Measurements from ENCODE around the gene ZNF286A.
"Not testable (repeated sequence)": the region's sequence is repeated elsewhere in the genome, so short reads cannot be mapped to it uniquely, and the experiment has no call there.

The ZNF286A gene

GRCh38 chr17:15698967-15699366 is 585 bp upstream of the ZNF286A start:
- peak overlapping the region; percentile 56 to 70 for H3K4me3 ChIP-seq (ENCODE audit: low read depth in 1 of 2, low read length in 2 of 2)
- peak overlapping the region in 1 of 2 donors; percentile 57 for H3K9ac ChIP-seq (ENCODE audit: low read depth in 1 of 2, low read length in 2 of 2)
- not testable (repeated sequence) for H3K27me3 ChIP-seq (ENCODE audit: control insufficient read depth in 1 of 2, insufficient read depth in 2 of 2, low read length in 2 of 2); H3K36me3 ChIP-seq (ENCODE audit: control insufficient read depth in 1 of 2, insufficient read depth in 2 of 2, low read length in 2 of 2); H3K4me1 ChIP-seq (ENCODE audit: control insufficient read depth in 1 of 2, insufficient read depth in 2 of 2, low read length in 2 of 2); H3K27ac ChIP-seq (ENCODE audit: low read depth, low read length); H3K9me3 ChIP-seq (ENCODE audit: control insufficient read depth in 1 of 2, low read length in 2 of 2)

- H3K9ac ChIP-seq (ENCODE audit: low read depth in 1 of 2, low read length in 2 of 2); H3K27me3 ChIP-seq (ENCODE audit: control insufficient read depth in 1 of 2, insufficient read depth in 2 of 2, low read length in 2 of 2); H3K9me3 ChIP-seq (ENCODE audit: control insufficient read depth in 1 of 2, low read length in 2 of 2); H3K36me3 ChIP-seq (ENCODE audit: control insufficient read depth in 1 of 2, insufficient read depth in 2 of 2, low read length in 2 of 2); H3K27ac ChIP-seq (ENCODE audit: low read depth, low read length); H3K4me1 ChIP-seq (ENCODE audit: control insufficient read depth in 1 of 2, insufficient read depth in 2 of 2, low read length in 2 of 2): not testable (repeated sequence)
- H3K4me3 ChIP-seq (ENCODE audit: low read depth in 1 of 2, low read length in 2 of 2), result peak overlapping the region; percentile 56 to 68
Measured at GRCh38 chr17:15699937-15700336, 385 bp downstream of the ZNF286A start.

GRCh38 chr17:15704239-15704638 is 4.7 kb downstream of the ZNF286A start:
- H3K4me1 ChIP-seq (ENCODE audit: control insufficient read depth in 1 of 2, insufficient read depth in 2 of 2, low read length in 2 of 2); H3K9me3 ChIP-seq (ENCODE audit: control insufficient read depth in 1 of 2, low read length in 2 of 2); H3K4me3 ChIP-seq (ENCODE audit: low read depth in 1 of 2, low read length in 2 of 2); H3K9ac ChIP-seq (ENCODE audit: low read depth in 1 of 2, low read length in 2 of 2); H3K27me3 ChIP-seq (ENCODE audit: control insufficient read depth in 1 of 2, insufficient read depth in 2 of 2, low read length in 2 of 2); H3K27ac ChIP-seq (ENCODE audit: low read depth, low read length): not testable (repeated sequence)
- peaks cover 7 to 17% of the 10 kb centered on the region in 2 donors for H3K36me3 ChIP-seq (ENCODE audit: control insufficient read depth in 1 of 2, insufficient read depth in 2 of 2, low read length in 2 of 2)

GRCh38 chr17:15704813-15705212 is 5.3 kb downstream of the ZNF286A start:
- H3K27ac ChIP-seq (ENCODE audit: low read depth, low read length); H3K9me3 ChIP-seq (ENCODE audit: control insufficient read depth in 1 of 2, low read length in 2 of 2); H3K27me3 ChIP-seq (ENCODE audit: control insufficient read depth in 1 of 2, insufficient read depth in 2 of 2, low read length in 2 of 2); H3K4me1 ChIP-seq (ENCODE audit: control insufficient read depth in 1 of 2, insufficient read depth in 2 of 2, low read length in 2 of 2); H3K9ac ChIP-seq (ENCODE audit: low read depth in 1 of 2, low read length in 2 of 2); H3K4me3 ChIP-seq (ENCODE audit: low read depth in 1 of 2, low read length in 2 of 2): not testable (repeated sequence)
- H3K36me3 ChIP-seq (ENCODE audit: control insufficient read depth in 1 of 2, insufficient read depth in 2 of 2, low read length in 2 of 2), result peaks cover 7 to 17% of the 10 kb centered on the region in 2 donors

- not testable (repeated sequence) for H3K27ac ChIP-seq (ENCODE audit: low read depth, low read length); H3K27me3 ChIP-seq (ENCODE audit: control insufficient read depth in 1 of 2, insufficient read depth in 2 of 2, low read length in 2 of 2); H3K4me3 ChIP-seq (ENCODE audit: low read depth in 1 of 2, low read length in 2 of 2); H3K4me1 ChIP-seq (ENCODE audit: control insufficient read depth in 1 of 2, insufficient read depth in 2 of 2, low read length in 2 of 2); H3K9ac ChIP-seq (ENCODE audit: low read depth in 1 of 2, low read length in 2 of 2)
- Histone ChIP-seq H3K9me3 (ENCODE audit: control insufficient read depth in 1 of 2, low read length in 2 of 2) (peaks cover 4 to 16% of the 10 kb centered on the region in 2 donors), H3K36me3 (ENCODE audit: control insufficient read depth in 1 of 2, insufficient read depth in 2 of 2, low read length in 2 of 2) (peaks cover 7 to 17% of the 10 kb centered on the region in 2 donors)
Measured at GRCh38 chr17:15708879-15709278, 9.3 kb downstream of the ZNF286A start.

GRCh38 chr17:15716601-15717563 is 17.3 kb downstream of the ZNF286A start:
- not testable (repeated sequence) for H3K9ac ChIP-seq (ENCODE audit: low read depth in 1 of 2, low read length in 2 of 2); H3K27ac ChIP-seq (ENCODE audit: low read depth, low read length); H3K4me1 ChIP-seq (ENCODE audit: control insufficient read depth in 1 of 2, insufficient read depth in 2 of 2, low read length in 2 of 2); H3K36me3 ChIP-seq (ENCODE audit: control insufficient read depth in 1 of 2, insufficient read depth in 2 of 2, low read length in 2 of 2); H3K27me3 ChIP-seq (ENCODE audit: control insufficient read depth in 1 of 2, insufficient read depth in 2 of 2, low read length in 2 of 2)
- H3K4me3 ChIP-seq (ENCODE audit: low read depth in 1 of 2, low read length in 2 of 2), result peak overlapping the region in 1 of 2 donors; percentile 8
- peaks cover 19 to 34% of the 10 kb centered on the region in 2 donors for H3K9me3 ChIP-seq (ENCODE audit: control insufficient read depth in 1 of 2, low read length in 2 of 2)

GRCh38 chr17:15730535-15730934 is 31.0 kb downstream of the ZNF286A start:
- H3K9me3 ChIP-seq (ENCODE audit: control insufficient read depth in 1 of 2, low read length in 2 of 2); H3K36me3 ChIP-seq (ENCODE audit: control insufficient read depth in 1 of 2, insufficient read depth in 2 of 2, low read length in 2 of 2); H3K9ac ChIP-seq (ENCODE audit: low read depth in 1 of 2, low read length in 2 of 2); H3K4me3 ChIP-seq (ENCODE audit: low read depth in 1 of 2, low read length in 2 of 2); H3K27ac ChIP-seq (ENCODE audit: low read depth, low read length); H3K4me1 ChIP-seq (ENCODE audit: control insufficient read depth in 1 of 2, insufficient read depth in 2 of 2, low read length in 2 of 2); H3K27me3 ChIP-seq (ENCODE audit: control insufficient read depth in 1 of 2, insufficient read depth in 2 of 2, low read length in 2 of 2): not testable (repeated sequence)

GRCh38 chr17:15731900-15732299 is 32.3 kb downstream of the ZNF286A start, which contains the start of gene TBC1D26:
TSS of gene TBC1D26 (plus strand) at chr17:15732283. CDS start at chr17:15735349, 3,066 bp downstream.
- H3K4me1 ChIP-seq (ENCODE audit: control insufficient read depth in 1 of 2, insufficient read depth in 2 of 2, low read length in 2 of 2); H3K27me3 ChIP-seq (ENCODE audit: control insufficient read depth in 1 of 2, insufficient read depth in 2 of 2, low read length in 2 of 2); H3K36me3 ChIP-seq (ENCODE audit: control insufficient read depth in 1 of 2, insufficient read depth in 2 of 2, low read length in 2 of 2); H3K27ac ChIP-seq (ENCODE audit: low read depth, low read length); H3K9me3 ChIP-seq (ENCODE audit: control insufficient read depth in 1 of 2, low read length in 2 of 2); H3K9ac ChIP-seq (ENCODE audit: low read depth in 1 of 2, low read length in 2 of 2); H3K4me3 ChIP-seq (ENCODE audit: low read depth in 1 of 2, low read length in 2 of 2): not testable (repeated sequence)

GRCh38 chr17:15733174-15733789 is 33.7 kb downstream of the ZNF286A start:
- not testable (repeated sequence) for H3K4me1 ChIP-seq (ENCODE audit: control insufficient read depth in 1 of 2, insufficient read depth in 2 of 2, low read length in 2 of 2); H3K9me3 ChIP-seq (ENCODE audit: control insufficient read depth in 1 of 2, low read length in 2 of 2); H3K9ac ChIP-seq (ENCODE audit: low read depth in 1 of 2, low read length in 2 of 2); H3K27me3 ChIP-seq (ENCODE audit: control insufficient read depth in 1 of 2, insufficient read depth in 2 of 2, low read length in 2 of 2); H3K4me3 ChIP-seq (ENCODE audit: low read depth in 1 of 2, low read length in 2 of 2); H3K36me3 ChIP-seq (ENCODE audit: control insufficient read depth in 1 of 2, insufficient read depth in 2 of 2, low read length in 2 of 2); H3K27ac ChIP-seq (ENCODE audit: low read depth, low read length)

GRCh38 chr17:15736578-15736977 is 37.0 kb downstream of the ZNF286A start:
- H3K27me3 ChIP-seq (ENCODE audit: control insufficient read depth in 1 of 2, insufficient read depth in 2 of 2, low read length in 2 of 2); H3K36me3 ChIP-seq (ENCODE audit: control insufficient read depth in 1 of 2, insufficient read depth in 2 of 2, low read length in 2 of 2); H3K9me3 ChIP-seq (ENCODE audit: control insufficient read depth in 1 of 2, low read length in 2 of 2); H3K9ac ChIP-seq (ENCODE audit: low read depth in 1 of 2, low read length in 2 of 2); H3K27ac ChIP-seq (ENCODE audit: low read depth, low read length); H3K4me3 ChIP-seq (ENCODE audit: low read depth in 1 of 2, low read length in 2 of 2); H3K4me1 ChIP-seq (ENCODE audit: control insufficient read depth in 1 of 2, insufficient read depth in 2 of 2, low read length in 2 of 2): not testable (repeated sequence)

All from duodenal mucosa (tissue), 2 donors.